Measurements from ENCODE around the gene SH3RF1. TPM values are rescaled to one million over a fixed set of nuclear protein-coding genes. Genes with fewer than 3 reads are reported as not detected.

The SH3RF1 gene
- total and polyA plus RNA-seq, 2 of the 13 experiments (the other 11 are each of a cell fraction or from before 2014, with no cell fraction given) = 3.1 to 3.2 TPM

DNA sequence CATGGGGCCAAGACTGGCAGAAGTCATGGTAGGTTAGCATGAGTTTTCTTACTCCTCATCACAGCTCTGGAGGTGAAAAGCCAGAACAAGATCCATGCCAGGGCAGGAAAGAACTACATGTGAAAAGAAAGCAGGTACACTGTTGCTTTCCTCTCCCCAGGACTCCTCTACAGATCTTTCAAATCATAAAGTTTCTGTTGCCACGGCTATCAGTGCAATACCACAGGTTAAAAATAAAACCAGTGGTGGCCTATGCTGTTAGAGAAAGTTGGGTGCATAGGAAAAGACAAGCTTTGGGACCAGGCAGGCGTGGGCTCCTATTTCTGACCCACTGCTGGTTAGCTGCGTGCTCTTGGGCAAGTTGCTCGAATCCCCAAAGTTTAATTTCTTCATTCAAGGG lies 81.4 kb downstream of the SH3RF1 start:
- no TSS peak for BruUV-seq (replicated peaks)
- H4K20me1 ChIP-seq (ENCODE audit: insufficient read depth, low read length) = no peaks in the 10 kb centered on the region
- no peak for ATAC-seq
- CTCF ChIA-PET (ENCODE audit: low intra/inter-chr PET ratio, low total read pairs) = no interaction called here
- intact Hi-C loops (cut with micrococcal nuclease; ENCODE audit: unreplicated experiment) = no loop called here
- peaks cover 20% of the 10 kb centered on the region for H3K4me1 ChIP-seq (ENCODE audit: insufficient read depth, low read length)
- no peaks in the 10 kb centered on the region; a peak in 1 of 5 replicates for H3K27me3 ChIP-seq (ENCODE audit: control insufficient read depth in 1 of 2, insufficient read depth in 2 of 2, low read length in 2 of 2)
- H3K27ac ChIP-seq (ENCODE audit: extremely low read length, insufficient read depth, low read length) = no peak overlapping the region
- H3K79me2 ChIP-seq (ENCODE audit: insufficient read depth, low read length) = no peaks in the 10 kb centered on the region
- POLR2A ChIA-PET = no interaction called here
- H3K4me3 ChIP-seq (replicated peaks in 1 of 3; ENCODE audit: insufficient read depth in 1 of 3, low read depth in 2 of 3, low read length in 3 of 3) = no peak overlapping the region
- H3K9me3 ChIP-seq (ENCODE audit: low read length) = no peaks in the 10 kb centered on the region
- TF ChIP-seq NR2F2 (IDR thresholded peaks at IDR 0.05; ENCODE audit: borderline replicate concordance, low read depth) (no peak), KDM3A (CRISPR knock-in tag; IDR thresholded peaks at IDR 0.05; ENCODE audit: low read depth) (no peak), CENPT (CRISPR knock-in tag; IDR thresholded peaks at IDR 0.05; ENCODE audit: low read depth) (no peak), TBL1XR1 (IDR thresholded peaks at IDR 0.05; ENCODE audit: borderline replicate concordance, low read length, partially characterized antibody) (no peak), RFXAP (CRISPR knock-in tag; IDR thresholded peaks at IDR 0.05; ENCODE audit: borderline replicate concordance) (no peak), HNRNPK (IDR thresholded peaks at IDR 0.05; ENCODE audit: low read depth, low read length, poor library complexity, severe bottlenecking) (no peak)
- TF ChIP-seq, protein P1, sequence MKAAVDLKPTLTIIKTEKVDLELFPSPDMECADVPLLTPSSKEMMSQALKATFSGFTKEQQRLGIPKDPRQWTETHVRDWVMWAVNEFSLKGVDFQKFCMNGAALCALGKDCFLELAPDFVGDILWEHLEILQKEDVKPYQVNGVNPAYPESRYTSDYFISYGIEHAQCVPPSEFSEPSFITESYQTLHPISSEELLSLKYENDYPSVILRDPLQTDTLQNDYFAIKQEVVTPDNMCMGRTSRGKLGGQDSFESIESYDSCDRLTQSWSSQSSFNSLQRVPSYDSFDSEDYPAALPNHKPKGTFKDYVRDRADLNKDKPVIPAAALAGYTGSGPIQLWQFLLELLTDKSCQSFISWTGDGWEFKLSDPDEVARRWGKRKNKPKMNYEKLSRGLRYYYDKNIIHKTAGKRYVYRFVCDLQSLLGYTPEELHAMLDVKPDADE (CRISPR knock-in tag; IDR thresholded peaks at IDR 0.05) = no peak
- H3K9ac ChIP-seq (ENCODE audit: insufficient read depth, low read depth, low read length) = no peak overlapping the region
- 95% methylated on average over 4 of the region's 4 CpGs for WGBS (ENCODE audit: low lambda C conversion rate)
- no peak for DNase-seq (ENCODE audit: low spot score)
- no peak for FAIRE-seq
- no peaks in the 10 kb centered on the region for H3K36me3 ChIP-seq (replicated peaks in 1 of 2; ENCODE audit: control insufficient read depth in 1 of 2, insufficient read depth in 2 of 2, low read length in 2 of 2)
- no peak overlapping the region for H3K4me2 ChIP-seq (ENCODE audit: low read depth, low read length)
- in situ Hi-C loops (cut with HindIII; ENCODE audit: extremely low pct_ligation_motif_present, low pct_unique_long_range_greater_than_20kb) = no loop called here
- H2AFZ ChIP-seq (ENCODE audit: low read length) = no peak overlapping the region

DNA sequence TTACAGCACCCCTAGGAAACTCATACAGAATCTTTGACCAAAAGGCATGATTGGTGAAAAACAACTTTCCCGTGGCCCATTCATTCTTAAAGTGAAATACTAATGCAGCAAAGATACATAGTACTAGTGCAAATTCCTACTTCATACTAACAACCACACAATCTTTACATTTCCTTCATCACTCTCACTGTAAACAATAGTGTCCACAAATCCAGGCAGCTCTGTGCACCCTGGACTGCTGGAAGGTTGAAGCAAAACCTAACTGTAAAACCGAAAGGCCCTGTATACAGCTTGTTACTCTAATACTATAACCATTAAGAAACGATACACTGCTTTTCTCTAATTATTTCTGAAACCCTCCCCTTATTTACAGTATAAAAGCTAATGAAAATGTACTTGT lies 82.6 kb downstream of the SH3RF1 start:
- Histone ChIP-seq H3K4me2 (ENCODE audit: low read depth, low read length) (peak overlapping the region; percentile 38), H4K20me1 (ENCODE audit: insufficient read depth, low read length) (no peaks in the 10 kb centered on the region), H3K9me3 (ENCODE audit: low read length) (no peaks in the 10 kb centered on the region), H3K9ac (ENCODE audit: insufficient read depth, low read depth, low read length) (no peak overlapping the region), H2AFZ (ENCODE audit: low read length) (no peak overlapping the region), H3K36me3 (replicated peaks in 1 of 2; ENCODE audit: control insufficient read depth in 1 of 2, insufficient read depth in 2 of 2, low read length in 2 of 2) (no peaks in the 10 kb centered on the region), H3K27me3 (ENCODE audit: control insufficient read depth in 1 of 2, insufficient read depth in 2 of 2, low read length in 2 of 2) (no peaks in the 10 kb centered on the region), H3K4me1 (ENCODE audit: insufficient read depth, low read length) (peaks cover 20% of the 10 kb centered on the region), H3K79me2 (ENCODE audit: insufficient read depth, low read length) (no peaks in the 10 kb centered on the region), H3K27ac (ENCODE audit: extremely low read length, insufficient read depth, low read length) (no peak overlapping the region), H3K4me3 (replicated peaks in 1 of 3; ENCODE audit: insufficient read depth in 1 of 3, low read depth in 2 of 3, low read length in 3 of 3) (no peak overlapping the region)
- no TSS peak for BruUV-seq (replicated peaks)
- DNase-seq (ENCODE audit: low spot score) (peak; percentile 20), FAIRE-seq (peak; percentile 4), ATAC-seq (peak; percentile 92)
- in situ Hi-C loops (cut with HindIII; ENCODE audit: extremely low pct_ligation_motif_present, low pct_unique_long_range_greater_than_20kb) (no loop called here), intact Hi-C loops (cut with micrococcal nuclease; ENCODE audit: unreplicated experiment) (no loop called here)
- POLR2A ChIA-PET = no interaction called here
- CTCF ChIA-PET (ENCODE audit: low intra/inter-chr PET ratio, low total read pairs) = no interaction called here
- WGBS (ENCODE audit: low lambda C conversion rate) = 19% methylated on average over 3 of the region's 3 CpGs
- TF ChIP-seq KMT2B (CRISPR knock-in tag; IDR thresholded peaks at IDR 0.05) (no peak), TEAD2 (CRISPR knock-in tag; IDR thresholded peaks at IDR 0.05) (no peak)
- TF ChIP-seq, protein P2, sequence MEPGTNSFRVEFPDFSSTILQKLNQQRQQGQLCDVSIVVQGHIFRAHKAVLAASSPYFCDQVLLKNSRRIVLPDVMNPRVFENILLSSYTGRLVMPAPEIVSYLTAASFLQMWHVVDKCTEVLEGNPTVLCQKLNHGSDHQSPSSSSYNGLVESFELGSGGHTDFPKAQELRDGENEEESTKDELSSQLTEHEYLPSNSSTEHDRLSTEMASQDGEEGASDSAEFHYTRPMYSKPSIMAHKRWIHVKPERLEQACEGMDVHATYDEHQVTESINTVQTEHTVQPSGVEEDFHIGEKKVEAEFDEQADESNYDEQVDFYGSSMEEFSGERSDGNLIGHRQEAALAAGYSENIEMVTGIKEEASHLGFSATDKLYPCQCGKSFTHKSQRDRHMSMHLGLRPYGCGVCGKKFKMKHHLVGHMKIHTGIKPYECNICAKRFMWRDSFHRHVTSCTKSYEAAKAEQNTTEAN (CRISPR knock-in tag; conservative IDR thresholded peaks at IDR 0.05) = peak; percentile 91
- TF ChIP-seq, protein P3, sequence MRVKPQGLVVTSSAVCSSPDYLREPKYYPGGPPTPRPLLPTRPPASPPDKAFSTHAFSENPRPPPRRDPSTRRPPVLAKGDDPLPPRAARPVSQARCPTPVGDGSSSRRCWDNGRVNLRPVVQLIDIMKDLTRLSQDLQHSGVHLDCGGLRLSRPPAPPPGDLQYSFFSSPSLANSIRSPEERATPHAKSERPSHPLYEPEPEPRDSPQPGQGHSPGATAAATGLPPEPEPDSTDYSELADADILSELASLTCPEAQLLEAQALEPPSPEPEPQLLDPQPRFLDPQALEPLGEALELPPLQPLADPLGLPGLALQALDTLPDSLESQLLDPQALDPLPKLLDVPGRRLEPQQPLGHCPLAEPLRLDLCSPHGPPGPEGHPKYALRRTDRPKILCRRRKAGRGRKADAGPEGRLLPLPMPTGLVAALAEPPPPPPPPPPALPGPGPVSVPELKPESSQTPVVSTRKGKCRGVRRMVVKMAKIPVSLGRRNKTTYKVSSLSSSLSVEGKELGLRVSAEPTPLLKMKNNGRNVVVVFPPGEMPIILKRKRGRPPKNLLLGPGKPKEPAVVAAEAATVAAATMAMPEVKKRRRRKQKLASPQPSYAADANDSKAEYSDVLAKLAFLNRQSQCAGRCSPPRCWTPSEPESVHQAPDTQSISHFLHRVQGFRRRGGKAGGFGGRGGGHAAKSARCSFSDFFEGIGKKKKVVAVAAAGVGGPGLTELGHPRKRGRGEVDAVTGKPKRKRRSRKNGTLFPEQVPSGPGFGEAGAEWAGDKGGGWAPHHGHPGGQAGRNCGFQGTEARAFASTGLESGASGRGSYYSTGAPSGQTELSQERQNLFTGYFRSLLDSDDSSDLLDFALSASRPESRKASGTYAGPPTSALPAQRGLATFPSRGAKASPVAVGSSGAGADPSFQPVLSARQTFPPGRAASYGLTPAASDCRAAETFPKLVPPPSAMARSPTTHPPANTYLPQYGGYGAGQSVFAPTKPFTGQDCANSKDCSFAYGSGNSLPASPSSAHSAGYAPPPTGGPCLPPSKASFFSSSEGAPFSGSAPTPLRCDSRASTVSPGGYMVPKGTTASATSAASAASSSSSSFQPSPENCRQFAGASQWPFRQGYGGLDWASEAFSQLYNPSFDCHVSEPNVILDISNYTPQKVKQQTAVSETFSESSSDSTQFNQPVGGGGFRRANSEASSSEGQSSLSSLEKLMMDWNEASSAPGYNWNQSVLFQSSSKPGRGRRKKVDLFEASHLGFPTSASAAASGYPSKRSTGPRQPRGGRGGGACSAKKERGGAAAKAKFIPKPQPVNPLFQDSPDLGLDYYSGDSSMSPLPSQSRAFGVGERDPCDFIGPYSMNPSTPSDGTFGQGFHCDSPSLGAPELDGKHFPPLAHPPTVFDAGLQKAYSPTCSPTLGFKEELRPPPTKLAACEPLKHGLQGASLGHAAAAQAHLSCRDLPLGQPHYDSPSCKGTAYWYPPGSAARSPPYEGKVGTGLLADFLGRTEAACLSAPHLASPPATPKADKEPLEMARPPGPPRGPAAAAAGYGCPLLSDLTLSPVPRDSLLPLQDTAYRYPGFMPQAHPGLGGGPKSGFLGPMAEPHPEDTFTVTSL (CRISPR knock-in tag; IDR thresholded peaks at IDR 0.05; ENCODE audit: borderline replicate concordance) = 0 out of 2 replicates have a peak, but pooled peaks have one; percentile 25

Measured in HepG2 (cell line).